HG03558 (cell line): ENCODE data around the gene TRERF1.

Experiments used
- ATAC-seq: cut with Tn5 transposase; IDR thresholded peaks from one replicate; pipeline ENCODE4 v1.9.1; 2021; ENCODE audit warnings: moderate number of reproducible peaks; ENCODE audit not compliant: unreplicated experiment; ENCODE audit errors: extremely low read depth

TRERF1 gene

DNA sequence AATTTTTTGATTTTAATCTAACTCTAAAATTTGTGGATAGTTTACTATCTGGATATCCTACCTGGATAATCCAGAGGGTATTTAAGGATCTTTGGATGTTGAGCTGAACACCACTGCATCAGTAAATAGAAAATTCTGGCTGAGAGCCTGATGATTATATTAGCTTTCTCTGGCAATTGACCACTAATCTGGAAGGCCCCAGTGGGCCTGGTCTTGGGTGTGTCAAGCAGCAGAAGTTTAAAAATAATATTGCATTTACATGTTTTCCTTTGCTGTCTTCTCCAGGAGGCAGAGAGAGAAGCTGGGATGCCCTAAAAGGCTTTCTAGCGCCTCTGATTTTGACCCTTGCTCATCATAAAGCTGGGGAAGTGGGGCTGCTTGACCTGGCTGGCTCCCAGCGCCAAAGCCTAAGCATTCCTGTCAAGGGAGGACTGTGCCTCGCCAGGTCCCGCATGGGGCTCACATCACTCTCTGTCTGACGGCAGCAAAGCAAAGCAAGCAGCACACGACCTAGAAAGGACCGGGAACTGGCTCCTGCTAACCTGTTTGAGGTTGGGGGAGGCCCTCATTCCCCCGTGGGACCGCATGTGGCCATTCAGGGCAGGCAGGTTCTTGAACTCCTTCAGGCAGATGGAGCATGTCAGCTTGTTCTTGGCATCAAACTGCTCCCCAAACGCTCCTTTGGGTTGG lies 187.4 kb downstream of the TRERF1 start:
- no peak for ATAC-seq

DNA sequence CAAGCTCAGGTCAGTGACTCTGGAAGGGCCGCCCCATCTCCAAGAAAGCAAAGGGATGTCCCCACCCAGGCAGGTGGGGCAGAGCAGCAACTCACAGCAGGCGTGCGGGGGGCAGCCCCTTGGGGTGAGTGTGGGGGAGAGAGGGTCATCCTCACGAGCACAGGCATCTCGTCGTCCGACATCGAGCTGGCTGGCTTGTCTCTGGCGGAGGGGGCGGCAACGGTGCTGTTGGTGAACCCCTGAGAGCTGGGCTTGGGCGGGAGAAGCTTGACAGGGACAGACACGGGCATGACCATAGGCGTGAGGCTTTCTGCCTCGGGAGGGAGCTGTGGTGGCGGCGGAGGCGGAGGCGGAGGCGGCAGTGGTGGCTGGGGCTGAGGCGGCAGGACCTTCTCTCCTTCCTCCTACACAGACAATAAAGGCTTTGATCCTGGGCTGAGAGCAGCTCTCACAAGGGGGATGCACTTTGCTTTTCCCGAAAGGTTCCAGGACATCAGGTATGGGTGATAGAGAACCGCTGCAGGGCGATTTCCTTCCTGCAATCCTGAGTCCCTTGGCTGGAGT lies 188.5 kb downstream of the TRERF1 start:
- no peak for ATAC-seq

DNA sequence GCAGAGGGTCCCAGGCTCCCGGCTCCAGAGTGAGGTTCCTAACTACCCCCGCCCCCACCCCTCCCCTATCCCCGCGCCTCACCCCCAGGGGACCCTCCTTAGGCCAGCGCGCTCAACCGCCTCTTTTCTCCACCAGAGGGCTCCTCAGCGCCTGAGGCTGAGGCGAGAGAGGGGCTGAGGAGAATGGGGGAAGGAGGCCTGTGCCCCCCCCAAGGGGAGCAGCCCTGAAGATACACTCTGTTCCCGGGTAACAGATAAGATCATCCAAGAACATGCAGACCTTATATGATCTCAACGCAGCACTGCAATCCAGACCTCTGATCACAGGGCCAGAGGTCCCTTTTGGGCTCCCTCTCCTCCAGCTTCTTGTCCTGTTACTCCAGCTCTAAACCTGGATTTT lies 190.8 kb downstream of the TRERF1 start:
- ATAC-seq: no peak

DNA sequence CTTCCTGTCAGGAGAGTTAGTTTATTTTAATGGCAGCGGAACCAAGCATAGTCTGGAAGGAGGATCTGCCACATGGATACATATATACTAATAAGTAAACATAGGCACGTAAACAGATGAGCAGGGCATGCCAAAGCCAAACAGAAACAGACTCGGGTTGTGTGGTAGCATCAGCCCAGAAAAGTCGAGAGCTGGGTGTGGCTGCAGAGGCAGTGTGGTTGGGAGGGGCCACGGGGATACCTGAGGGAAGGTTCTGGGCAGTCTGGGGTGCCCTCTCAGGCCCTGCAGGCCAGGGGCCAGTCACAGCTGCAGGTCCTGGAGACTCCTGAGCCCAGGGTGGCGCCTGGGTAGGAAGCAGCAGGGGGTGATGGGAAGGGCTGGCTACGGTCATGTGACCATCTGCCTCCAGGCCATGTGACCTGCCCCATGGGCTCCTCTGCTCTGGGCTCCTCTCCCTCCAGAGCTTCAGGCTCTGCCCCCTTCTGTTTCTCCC lies 191.3 kb downstream of the TRERF1 start:
- no peak for ATAC-seq

DNA sequence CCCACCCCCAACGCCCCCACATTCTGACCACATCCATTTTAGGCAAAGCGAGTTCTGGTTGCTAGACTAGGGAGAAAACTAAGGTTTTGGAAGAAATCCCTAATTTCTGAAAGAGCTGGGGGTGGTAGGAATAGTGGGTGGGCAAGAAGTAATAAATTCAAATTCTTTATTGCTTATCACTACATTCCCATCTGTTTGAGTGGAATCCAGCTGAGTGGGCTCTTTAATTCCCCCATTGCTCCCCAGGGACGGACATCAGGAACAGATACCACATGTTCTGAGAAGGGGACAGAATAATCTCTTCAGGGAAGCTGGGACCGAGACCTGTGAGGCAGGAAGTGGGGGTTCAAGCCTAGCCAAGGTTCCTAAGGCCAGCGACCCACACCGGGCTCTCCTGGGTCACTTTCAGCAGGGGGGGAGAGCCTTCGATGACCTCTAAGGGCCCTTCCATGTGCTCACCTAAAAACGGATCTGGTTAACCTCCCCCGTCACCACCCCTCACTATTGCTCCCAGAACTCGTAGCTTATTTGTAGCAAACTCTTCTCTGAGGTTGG lies 191.8 kb downstream of the TRERF1 start:
- ATAC-seq: no peak

DNA sequence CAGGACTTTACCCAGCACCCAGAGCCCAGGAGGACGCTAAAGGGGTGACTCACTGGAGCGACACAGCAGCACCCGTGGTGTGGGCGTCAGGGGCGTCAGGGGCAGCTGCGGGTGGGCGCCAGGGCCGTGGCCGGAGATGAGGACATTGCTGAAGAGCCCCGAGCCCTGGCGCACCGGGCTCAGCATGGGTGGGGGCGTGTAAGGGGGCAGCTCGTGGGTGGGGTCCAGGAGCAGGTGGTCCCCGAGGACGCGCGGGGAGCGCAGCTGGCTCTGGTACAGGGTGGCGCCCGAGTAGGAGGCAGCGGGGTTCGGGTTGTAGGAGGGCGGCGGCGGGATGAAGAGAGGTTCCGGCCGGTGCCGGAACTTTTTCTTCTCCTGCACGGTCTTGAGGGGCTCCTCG lies 192.4 kb downstream of the TRERF1 start:
- no peak for ATAC-seq

DNA sequence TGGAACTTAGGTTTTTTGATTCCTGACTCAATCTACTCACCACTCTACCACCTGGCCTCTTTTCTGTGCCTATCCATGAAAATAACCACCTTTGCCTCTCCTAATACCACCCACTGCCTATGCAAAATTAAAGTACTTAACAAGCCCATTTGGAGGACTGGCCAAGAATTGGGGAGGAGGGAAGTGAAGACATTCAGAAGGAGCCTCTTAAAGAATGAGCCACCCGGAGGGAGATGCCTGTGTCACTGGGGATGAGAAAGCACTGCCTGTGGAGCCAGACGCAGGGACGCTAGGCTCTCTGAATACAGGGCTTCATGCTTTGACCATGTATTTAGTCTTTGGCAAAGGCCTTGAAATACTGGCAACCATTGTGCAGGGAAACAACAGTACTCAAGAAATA lies 194.1 kb downstream of the TRERF1 start:
- ATAC-seq: no peak

DNA sequence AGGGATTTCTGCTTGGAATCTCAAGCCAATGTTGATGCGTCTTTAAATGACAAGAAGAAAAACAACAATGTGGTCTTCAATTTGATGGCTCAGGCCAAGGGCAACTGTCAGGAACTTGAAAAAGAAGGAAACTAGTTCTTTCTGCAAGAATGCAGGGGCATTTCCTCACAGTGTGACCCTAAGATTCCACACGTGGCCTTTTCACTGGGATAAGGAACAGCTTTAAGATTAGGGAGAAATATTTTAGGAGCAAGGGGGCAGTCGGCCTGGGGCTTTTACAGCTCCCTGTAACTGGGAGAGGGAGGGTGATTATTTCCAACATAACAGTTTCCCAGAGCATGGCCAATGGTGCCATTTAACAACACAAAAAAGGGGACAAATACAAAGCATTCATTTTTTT lies 194.7 kb downstream of the TRERF1 start:
- no peak for ATAC-seq

DNA sequence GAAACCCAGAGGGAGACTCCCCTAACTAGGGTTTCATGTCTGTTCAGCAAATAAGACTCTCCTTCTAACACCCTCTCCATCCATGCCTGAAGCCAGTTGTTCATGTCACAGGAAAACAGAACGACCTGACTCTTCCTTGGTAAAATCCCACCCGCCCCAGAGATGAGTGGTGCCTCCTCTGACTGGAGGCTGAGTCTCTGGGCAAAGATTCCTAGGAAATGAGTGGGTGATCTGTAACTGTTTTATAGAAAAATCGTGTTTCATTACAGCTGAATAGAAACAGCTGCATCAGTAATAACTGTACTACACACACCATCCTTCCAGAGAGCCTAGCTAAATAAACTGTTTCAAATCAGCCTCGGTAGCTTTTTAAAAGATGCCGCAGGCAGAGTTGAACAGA lies 196.7 kb downstream of the TRERF1 start:
- no peak for ATAC-seq

DNA sequence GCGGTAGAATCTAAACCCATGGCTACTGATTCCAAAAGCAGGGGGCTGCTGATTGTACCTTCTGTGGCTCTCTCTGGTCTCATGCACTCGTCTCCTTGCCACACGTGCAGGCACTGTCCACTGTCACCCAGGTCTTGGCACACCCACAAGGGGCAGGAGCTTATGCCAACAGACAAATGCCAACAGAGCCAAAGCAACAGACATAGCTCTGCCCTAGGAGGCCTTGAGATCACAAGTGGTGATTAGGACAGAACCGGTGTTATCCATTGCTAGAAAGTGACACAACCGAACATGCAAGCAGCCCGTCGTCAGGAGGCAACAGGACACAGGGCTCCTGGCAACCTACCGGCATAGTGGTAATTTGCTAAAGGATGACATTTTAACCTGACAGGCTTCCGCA lies 197.2 kb downstream of the TRERF1 start:
- ATAC-seq: no peak

DNA sequence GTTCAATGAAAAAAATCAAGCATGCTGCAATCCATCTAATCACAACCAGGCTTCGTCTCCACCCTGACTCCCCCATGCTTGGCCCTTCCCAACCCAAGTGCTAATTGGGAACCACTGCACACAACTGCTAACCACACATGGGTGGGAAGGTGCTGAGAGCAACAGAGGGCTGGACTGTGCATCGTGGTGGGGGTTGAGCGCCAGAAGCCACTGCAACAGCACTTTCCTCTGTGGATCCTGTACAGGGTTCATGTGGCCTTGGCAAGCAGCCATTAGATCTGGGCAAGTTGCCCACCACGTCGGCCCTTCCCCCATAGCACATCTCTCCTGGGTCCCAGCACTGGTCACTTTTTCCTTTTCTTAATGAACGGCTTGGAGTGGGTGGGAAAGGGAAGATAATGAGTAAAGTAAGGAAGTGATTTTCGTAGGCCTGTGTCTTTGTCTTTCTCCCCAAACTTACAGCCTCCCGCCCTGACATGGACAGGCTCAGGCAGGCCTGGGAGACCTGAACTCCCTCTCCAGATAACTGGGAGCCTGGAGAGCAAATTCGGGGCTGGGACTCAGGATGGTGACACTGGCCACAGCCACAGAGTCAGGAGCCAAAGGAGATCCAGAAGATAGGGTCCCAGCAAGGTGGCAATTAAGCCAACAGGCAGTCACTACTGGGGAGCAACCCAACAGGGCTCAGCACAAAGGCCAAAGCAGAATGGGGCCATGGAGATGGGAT lies 199.7 kb downstream of the TRERF1 start:
- ATAC-seq: no peak

DNA sequence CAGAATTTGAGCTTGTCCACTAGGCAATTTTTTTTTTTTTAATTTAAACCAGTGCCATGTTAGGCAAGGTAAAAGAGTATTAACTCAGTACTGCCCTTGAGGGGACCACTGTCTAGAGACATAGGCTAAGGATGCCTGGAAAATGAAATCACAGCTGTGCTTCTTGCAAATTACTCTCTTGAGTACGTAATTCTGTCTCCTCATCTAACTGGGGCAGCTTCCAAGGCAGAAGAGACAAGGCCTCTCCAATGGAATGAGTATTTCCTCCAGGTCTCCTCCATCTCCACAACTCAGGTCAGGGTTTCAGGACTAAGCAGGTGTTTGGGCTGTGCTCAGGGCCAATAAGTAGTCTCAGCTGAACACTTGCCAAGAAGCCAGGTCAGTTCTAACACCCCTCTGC lies 200.2 kb downstream of the TRERF1 start:
- no peak for ATAC-seq

DNA sequence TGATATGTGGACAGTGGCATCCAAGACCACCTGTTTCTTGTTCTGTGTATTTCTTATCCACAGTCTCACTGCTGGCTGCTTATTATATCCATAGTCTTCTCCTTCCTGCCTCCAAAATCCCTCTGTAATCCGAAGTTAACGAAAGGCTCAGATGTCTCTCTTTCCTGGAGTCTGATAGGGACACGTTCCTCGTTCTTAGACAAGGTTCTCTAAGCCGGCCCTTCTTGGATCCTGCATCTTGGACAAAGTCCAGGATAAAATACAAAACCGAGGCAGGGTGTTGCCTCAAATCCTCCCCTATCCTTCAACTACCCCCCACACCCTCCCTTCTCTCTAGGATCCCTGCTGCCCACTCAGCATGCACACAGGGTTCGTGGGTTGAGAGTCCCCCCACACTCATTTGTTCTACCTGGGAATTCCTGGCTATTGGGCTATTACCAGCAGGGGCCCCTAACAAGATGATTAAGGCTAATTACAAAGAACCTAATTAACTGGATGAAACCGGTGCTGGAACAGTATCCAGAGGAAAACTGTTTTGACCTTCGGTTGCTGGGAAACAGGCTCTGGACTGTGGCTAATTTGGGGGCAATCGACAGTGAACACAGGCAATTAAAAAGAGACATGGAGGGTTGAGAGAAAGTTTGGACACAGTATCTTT lies 201.3 kb downstream of the TRERF1 start:
- ATAC-seq: no peak

DNA sequence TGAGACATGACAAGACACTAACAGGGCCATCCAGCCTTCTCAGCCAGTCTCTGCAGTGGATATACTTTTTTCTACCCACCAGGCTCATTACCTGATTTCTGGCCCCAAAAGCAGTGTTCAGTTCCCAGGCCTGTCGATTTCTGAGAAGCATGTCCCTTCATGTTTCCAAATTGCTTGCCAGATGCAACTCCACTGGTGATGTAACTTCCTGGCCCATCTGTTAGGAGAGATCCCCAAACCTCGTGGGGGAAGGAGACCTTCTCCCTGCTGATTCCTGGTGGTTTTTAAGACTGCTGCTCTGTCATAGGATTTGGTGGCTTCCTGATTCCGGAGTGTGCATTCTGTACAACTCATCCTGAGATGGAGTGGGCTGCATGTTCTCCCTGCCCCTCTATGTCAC lies 202.4 kb downstream of the TRERF1 start:
- ATAC-seq: no peak

DNA sequence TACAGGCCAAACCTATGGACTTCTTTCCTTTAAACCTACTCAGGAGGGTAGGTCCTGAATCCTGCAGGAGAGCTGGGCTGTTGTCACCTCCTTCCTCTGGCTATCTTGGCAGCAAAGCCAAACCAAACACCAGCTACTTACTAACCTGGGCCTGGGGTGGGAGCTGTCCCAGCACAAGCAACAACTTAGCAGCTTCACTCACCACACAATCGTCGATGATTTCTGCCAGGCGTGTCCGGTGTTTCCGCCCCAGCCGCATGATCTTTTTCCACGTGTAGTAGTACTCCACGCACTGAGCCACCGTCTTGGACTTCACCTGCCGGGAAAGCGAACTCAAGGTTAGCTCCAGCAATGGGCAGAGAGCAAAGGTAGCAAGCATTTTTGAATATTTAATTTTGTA lies 208.7 kb downstream of the TRERF1 start:
- no peak for ATAC-seq

DNA sequence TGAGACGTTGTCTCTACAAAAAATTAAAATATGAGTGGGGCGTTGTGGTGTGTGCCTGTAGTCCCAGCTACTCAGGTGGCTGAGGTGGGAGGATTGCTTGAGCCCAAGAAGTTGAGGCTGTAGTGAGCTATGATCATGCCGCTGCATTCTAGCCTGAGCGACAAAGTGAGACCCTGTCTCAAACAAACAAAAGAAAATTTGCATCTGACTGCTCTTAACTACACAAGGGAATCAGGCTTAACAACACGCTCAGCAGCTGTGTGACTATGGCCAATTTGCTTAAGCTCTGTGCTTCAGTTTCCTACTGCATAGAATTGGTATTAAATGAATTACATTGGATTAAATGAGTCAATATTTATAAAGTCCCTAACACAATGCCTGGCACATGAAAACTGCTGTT lies 209.8 kb downstream of the TRERF1 start:
- no peak for ATAC-seq

DNA sequence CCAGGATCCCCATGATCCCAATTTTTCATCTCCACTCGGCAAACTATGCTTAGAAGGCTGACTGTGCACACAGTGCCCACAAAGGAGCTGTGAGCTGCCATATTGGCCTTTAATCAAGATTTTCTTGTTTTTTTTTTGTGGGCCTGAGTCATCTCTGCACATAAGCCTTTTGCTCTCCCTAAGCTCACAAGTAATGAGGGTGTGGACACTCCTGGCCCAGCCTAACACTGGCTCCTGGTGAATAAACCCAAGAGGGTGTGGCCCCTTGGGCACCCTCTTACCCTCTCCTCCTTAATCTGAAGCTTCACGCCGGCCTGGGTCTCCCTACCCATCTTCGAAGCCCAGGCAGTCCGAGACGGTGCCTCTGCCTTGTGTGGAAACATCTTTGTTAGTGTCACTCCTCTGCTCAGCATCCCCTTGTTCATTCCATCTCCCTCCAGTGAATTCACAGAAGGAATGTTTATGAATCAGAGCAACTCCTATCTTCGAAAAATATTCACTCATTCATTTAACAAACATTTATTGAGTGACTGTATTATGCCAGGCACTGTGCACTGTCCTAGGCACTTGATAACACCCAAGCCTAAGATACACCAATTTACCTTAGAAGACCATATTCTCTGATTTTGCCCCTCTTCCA lies 211.9 kb downstream of the TRERF1 start:
- no peak for ATAC-seq

DNA sequence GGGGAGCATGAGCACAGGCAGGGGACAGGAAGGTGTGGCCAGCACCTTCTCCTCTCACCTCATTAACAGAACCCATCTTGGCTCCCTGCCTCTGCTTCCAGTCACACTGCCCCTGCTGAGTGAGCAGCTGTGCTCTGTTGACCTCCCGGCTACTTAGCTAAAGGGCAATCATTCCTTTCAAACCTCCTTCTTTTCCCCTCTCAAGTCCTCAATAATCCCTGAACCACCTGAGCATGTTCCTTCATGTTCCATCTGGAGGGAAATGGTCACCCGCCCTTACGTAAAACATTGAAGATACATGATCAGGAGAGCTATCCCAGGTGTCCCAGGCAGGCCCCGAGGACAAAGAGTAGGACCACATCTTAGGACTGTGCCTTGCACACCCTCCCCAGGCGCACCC lies 212.4 kb downstream of the TRERF1 start:
- no peak for ATAC-seq

DNA sequence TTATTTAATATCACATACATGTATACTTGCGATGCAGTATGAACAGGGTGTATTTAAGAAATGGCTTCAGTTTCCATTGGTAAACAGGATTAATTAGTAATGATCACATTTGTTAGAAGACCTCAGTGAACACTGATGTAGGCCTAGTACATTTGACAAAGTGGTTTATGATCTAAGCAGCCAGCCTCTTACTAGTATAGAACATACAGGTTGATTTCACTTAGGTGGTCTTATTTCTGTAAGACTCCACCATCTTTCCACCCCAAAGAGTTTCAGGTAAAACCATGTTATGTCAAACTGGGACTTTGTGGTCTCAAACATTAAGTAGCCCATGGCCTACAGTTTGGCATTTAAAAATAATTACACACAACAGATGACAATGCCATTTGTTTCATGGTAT lies 213.9 kb downstream of the TRERF1 start:
- no peak for ATAC-seq

DNA sequence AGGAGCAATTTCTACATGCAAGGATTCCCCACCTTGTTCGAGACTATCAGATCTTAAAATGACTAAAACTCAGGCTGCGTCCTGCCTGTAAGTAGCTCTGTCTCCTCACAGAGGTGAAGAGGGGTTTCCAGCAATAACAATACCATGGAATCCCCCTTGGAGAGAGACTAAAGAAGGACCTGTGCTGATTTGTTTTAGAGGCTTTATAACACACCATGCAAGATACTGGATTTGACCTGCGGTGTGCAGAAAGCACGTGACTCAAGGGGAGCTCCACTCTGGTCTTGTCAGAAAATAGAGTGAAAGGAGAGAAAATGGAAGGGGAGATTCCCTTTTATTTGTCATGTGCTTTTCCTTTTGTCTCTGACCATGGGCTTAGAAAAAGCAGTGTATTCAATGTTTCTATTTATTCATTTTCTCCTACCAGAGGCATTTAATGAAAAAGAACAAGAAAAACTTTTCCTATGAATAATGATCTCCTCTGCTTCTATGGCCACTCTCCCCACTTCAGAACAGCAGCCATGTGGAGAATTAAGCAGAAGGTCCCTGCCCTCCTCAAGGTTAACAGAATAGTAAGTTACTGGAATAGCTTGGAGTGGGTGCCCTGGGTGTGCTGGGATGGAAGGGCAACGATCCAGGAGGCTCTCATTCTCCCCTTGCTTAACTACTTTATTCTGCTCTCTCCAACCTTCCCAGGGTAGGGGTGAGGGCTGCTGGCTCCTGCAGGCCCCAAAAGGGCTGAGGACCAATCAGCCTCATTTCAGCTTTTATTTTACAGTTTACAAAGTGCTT lies 214.8 kb downstream of the TRERF1 start:
- ATAC-seq: no peak
